Measurements from ENCODE around the gene OR2T3. TPM values are rescaled to one million over a fixed set of nuclear protein-coding genes. Genes with fewer than 3 reads are reported as not detected.
"Not testable (repeated sequence)": the region's sequence is repeated elsewhere in the genome, so short reads cannot be mapped to it uniquely, and the experiment has no call there.

The OR2T3 gene
- total and polyA plus RNA-seq, 2 of the 4 experiments (the other 2 are of a cell fraction) = not detected

DNA sequence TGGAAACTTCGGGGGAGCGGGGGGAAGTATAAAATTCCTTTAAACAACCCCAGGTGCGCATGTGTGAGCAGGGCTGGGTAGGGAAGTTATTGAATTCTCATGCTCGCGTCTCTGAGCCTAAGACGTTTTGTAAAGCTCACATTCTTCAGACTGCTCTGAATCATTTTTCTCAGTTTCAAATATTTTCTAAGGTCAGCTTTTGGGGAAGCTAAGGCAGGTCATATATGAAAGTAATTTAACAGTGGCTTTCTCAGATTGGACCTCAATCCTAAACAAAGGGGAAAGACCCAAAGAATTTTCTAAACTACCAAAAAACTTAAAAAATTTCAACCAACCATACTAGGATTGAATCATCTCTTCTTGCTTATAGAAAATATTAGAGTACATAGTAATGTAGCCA, 38.2 kb upstream of the OR2T3 start:
- H3K4me1 ChIP-seq (ENCODE audit: control insufficient read depth, insufficient read depth, low read length); H2BK120ac ChIP-seq (ENCODE audit: low read depth, low read length); ATAC-seq (ENCODE audit: low read depth); H3K4me2 ChIP-seq (ENCODE audit: low read depth, low read length); H3K27me3 ChIP-seq (ENCODE audit: control insufficient read depth, insufficient read depth, low read length); H2AK5ac ChIP-seq (ENCODE audit: low read depth, low read length); H4K20me1 ChIP-seq (ENCODE audit: insufficient read depth, low read length); H2BK20ac ChIP-seq (ENCODE audit: low read depth, low read length); H3K4me3 ChIP-seq (ENCODE audit: insufficient read depth, low read depth, low read length); DNase-seq; H3K18ac ChIP-seq (ENCODE audit: low read depth, low read length); H3K14ac ChIP-seq (replicated peaks; ENCODE audit: low read depth, low read length); H3K23ac ChIP-seq (ENCODE audit: low read depth, low read length); CTCF ChIA-PET; H3K27ac ChIP-seq (ENCODE audit: insufficient read depth, low read length); intact Hi-C loops (cut with micrococcal nuclease); H3K9me3 ChIP-seq (ENCODE audit: control insufficient read depth, insufficient read depth, low read length); H4K91ac ChIP-seq (ENCODE audit: insufficient read depth, low read depth, low read length); H2BK15ac ChIP-seq (ENCODE audit: low read depth, low read length); in situ Hi-C loops (cut with MboI; ENCODE audit: low sequenced_read_pairs); H3K9ac ChIP-seq (ENCODE audit: low read depth, low read length); H2AK9ac ChIP-seq (replicated peaks; ENCODE audit: low read depth, low read length, poor library complexity); H4K8ac ChIP-seq (ENCODE audit: low read depth in 2 of 2, low read length in 2 of 2); H3K79me1 ChIP-seq (ENCODE audit: low read depth in 1 of 2, low read length in 2 of 2); H3K56ac ChIP-seq (ENCODE audit: extremely low read depth, insufficient read depth, low read length); dilution Hi-C loops (cut with HindIII; ENCODE audit: low sequenced_read_pairs, unreplicated experiment); POLR2A ChIA-PET (ENCODE audit: unreplicated experiment); H4K5ac ChIP-seq (ENCODE audit: low read depth, low read length); H3K4ac ChIP-seq (ENCODE audit: low read depth, low read length); BruUV-seq (replicated peaks); H2AFZ ChIP-seq (replicated peaks; ENCODE audit: low read length, poor library complexity); H3K36me3 ChIP-seq (ENCODE audit: control insufficient read depth, insufficient read depth, low read length); H2BK5ac ChIP-seq (ENCODE audit: low read depth, low read length, poor library complexity, severe bottlenecking); H3K9me1 ChIP-seq (ENCODE audit: insufficient read depth, low read length): not testable (repeated sequence)
- WGBS, 2 experiments (ENCODE audit: extremely low coverage in 2 of 2, insufficient read length in 1 of 2) = no CpG with 5 or more reads among the region's 6 CpGs

DNA sequence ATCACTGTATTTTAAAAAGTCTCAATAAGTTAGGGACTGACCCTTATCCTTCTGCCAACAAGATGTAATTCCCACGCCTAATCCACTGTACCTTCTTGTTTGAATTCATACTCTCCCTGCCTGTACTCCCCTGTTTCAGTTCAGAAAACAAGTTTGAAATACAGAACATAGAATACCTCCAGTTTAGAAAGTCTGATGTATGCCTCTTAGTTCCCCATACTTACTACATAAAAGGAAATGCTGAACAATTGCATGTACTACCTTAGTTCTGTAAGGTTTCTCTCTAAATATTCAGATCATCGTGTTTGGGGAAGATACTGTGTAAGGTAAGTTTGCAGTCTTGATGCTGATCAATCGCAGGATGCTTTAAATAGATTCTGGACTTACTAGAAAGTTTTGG, 36.8 kb upstream of the OR2T3 start:
- intact Hi-C loops (cut with micrococcal nuclease); CTCF ChIA-PET; H3K56ac ChIP-seq (ENCODE audit: extremely low read depth, insufficient read depth, low read length); H3K9me3 ChIP-seq (ENCODE audit: control insufficient read depth, insufficient read depth, low read length); in situ Hi-C loops (cut with MboI; ENCODE audit: low sequenced_read_pairs); POLR2A ChIA-PET (ENCODE audit: unreplicated experiment); H2BK5ac ChIP-seq (ENCODE audit: low read depth, low read length, poor library complexity, severe bottlenecking); H3K36me3 ChIP-seq (ENCODE audit: control insufficient read depth, insufficient read depth, low read length); H3K79me1 ChIP-seq (ENCODE audit: low read depth in 1 of 2, low read length in 2 of 2); H2BK20ac ChIP-seq (ENCODE audit: low read depth, low read length); H3K4me2 ChIP-seq (ENCODE audit: low read depth, low read length); H3K9ac ChIP-seq (ENCODE audit: low read depth, low read length); H3K4me1 ChIP-seq (ENCODE audit: control insufficient read depth, insufficient read depth, low read length); H2AFZ ChIP-seq (replicated peaks; ENCODE audit: low read length, poor library complexity); DNase-seq; H3K18ac ChIP-seq (ENCODE audit: low read depth, low read length); H4K5ac ChIP-seq (ENCODE audit: low read depth, low read length); H2BK15ac ChIP-seq (ENCODE audit: low read depth, low read length); dilution Hi-C loops (cut with HindIII; ENCODE audit: low sequenced_read_pairs, unreplicated experiment); H4K20me1 ChIP-seq (ENCODE audit: insufficient read depth, low read length); ATAC-seq (ENCODE audit: low read depth); BruUV-seq (replicated peaks); H3K9me1 ChIP-seq (ENCODE audit: insufficient read depth, low read length); H3K27ac ChIP-seq (ENCODE audit: insufficient read depth, low read length); H3K4me3 ChIP-seq (ENCODE audit: insufficient read depth, low read depth, low read length); H3K14ac ChIP-seq (replicated peaks; ENCODE audit: low read depth, low read length); H3K4ac ChIP-seq (ENCODE audit: low read depth, low read length); H4K91ac ChIP-seq (ENCODE audit: insufficient read depth, low read depth, low read length); H2BK120ac ChIP-seq (ENCODE audit: low read depth, low read length); H4K8ac ChIP-seq (ENCODE audit: low read depth in 2 of 2, low read length in 2 of 2); H2AK9ac ChIP-seq (replicated peaks; ENCODE audit: low read depth, low read length, poor library complexity); H2AK5ac ChIP-seq (ENCODE audit: low read depth, low read length); H3K27me3 ChIP-seq (ENCODE audit: control insufficient read depth, insufficient read depth, low read length); H3K23ac ChIP-seq (ENCODE audit: low read depth, low read length): not testable (repeated sequence)
- no CpG with 5 or more reads among the region's 3 CpGs for WGBS, 2 experiments (ENCODE audit: extremely low coverage in 2 of 2, insufficient read length in 1 of 2)
